HG03175 (cell line): ENCODE measurements around the gene WDR54.
A peak's percentile ranks its signal among the peaks of the same experiment; 100 is the strongest.
"Not testable (repeated sequence)": the region's sequence is repeated elsewhere in the genome, so short reads cannot be mapped to it uniquely, and the experiment has no call there.

Source experiments
- ATAC-seq: cut with Tn5 transposase; IDR thresholded peaks from one replicate; pipeline ENCODE4 v1.9.1; 2021; ENCODE audit warnings: mild to moderate bottlenecking, moderate library complexity; ENCODE audit not compliant: unreplicated experiment

WDR54 gene

DNA sequence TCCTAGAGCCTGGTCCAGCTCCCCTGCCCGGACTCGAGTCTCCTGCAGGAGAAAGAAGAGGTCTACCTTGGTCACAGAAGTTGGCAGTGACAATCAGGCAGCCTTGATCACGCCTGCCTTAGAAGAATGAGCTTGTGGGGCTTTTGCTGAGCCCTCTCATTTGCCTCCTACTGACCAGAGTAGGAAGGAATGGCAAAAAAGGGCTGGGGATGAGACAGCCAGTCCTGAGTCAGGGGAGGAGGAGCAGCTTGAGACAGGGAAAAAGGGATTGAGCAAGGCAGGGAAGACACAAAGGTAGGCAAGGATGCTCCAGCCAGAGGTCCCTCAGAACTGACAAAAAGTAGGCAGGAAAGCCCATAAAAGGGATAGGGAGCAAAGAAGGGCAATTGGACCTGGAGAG, 6.0 kb downstream of the WDR54 start:
- no peak for ATAC-seq

DNA sequence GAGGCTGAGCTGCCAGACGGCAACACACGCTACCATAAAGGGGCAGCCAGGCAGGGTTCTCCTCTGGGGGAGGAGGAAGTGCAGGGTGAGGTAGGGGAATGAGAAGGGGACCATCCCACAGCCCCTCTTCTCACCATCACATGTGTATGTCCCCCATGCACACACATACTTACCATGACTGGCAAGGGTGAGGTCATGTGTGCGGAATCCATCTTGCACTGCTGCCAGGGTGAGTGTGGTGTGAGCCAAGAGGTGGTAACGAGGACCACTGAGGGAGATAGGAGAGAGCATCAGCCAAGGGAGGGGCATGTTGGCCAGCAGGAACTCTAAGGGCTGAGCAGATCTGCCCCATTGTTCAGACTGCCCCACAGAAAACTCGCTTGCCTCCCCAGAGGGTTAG, 7.1 kb downstream of the WDR54 start:
- no peak for ATAC-seq

- no peak for ATAC-seq
Observed at GRCh38 chr2:74429487-74430451, 8.2 kb downstream of the WDR54 start.

- ATAC-seq = no peak
Observed at GRCh38 chr2:74430502-74430901, 9.0 kb downstream of the WDR54 start.

GRCh38 chr2:74436111-74436805, 14.7 kb downstream of the WDR54 start:
- ATAC-seq = no peak

GRCh38 chr2:74436848-74437695, 15.5 kb downstream of the WDR54 start:
- ATAC-seq = no peak

GRCh38 chr2:74438248-74438647, 16.7 kb downstream of the WDR54 start:
- no peak for ATAC-seq

DNA sequence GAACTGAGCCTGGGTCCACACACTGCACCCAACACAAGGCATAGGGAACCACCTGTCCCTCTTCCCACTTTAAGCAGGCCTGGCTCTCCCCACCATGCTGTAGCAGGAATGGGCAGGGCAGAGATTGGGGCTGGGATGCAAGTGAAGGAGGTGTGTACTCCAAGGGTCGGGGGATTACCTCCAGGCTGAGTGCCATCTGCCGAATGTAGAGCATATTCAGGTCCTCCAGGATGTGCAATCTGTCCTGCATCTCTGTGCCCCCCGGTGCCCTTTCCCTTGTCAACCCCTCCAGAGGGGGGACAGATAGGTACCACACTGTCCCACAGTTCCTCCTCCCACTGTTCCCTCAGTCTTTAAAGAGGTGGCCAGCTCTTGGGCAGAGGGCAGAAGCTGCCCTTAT, 17.8 kb downstream of the WDR54 start:
- ATAC-seq = no peak

- no peak for ATAC-seq
Observed at GRCh38 chr2:74439803-74440377, 18.4 kb downstream of the WDR54 start.

DNA sequence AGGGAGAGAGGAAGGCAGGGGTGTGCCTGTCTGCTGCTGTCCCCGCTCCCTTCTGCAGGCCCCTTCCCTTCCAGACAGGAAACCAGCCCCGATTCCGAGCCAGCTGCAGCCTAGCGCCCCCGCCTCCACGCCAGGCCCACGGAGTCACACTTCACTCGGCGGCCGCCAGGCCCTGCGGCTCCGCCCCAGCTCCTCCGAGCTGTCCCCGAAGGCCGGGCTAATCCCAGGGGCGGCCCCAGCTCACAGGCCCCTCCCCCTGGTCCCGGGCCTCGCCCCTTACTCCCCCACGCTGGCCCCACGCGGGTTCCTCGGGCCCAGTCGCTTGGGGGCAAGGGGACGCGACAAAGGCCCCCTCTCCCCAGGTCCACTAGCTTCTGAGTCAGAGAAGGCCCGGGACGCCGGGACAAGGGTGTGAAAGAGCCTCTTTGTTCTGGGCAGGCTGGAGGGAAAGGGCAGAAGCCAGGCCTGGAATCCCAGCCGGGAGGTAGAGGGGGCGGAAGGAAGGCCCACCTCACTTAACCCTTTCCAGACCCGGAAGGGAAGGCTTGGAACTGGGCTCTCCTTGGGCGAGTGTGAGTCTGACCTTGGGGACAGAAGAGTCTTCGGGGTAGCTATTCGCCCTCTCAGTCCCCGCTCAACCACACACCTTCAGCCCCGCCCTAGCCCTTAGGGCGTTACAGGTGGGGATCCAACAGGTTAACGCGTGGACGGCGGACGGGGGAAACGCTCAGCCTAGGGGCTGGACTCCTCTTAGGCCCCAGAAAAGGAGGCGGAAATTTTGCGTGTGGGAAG, 19.0 kb downstream of the WDR54 start:
- peak; percentile 83 for ATAC-seq

DNA sequence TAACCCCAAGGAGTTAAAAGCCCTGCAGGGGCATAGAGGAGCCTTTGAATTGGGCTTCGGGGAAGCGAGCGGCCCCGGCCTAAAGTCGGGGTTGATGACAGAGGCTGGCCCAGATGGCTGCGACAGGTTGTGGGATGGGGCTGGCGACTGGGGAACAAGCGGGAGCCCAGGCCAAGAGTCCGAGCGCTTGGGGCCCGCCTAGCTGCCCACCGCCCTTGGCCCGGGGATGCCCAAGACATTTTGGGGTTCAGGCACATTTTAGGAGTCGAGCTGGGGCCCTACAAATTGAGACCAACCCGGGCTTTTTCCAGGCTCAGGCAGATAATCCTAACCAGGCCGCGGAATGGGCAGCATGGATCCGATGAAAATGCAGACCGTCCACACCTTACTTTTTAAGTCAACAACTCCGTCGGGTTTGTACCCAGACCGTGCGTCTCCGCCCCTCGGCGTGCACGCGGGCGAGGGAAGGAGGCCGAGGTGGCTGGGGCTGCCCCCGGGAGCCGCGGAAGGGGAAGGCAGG, 19.7 kb downstream of the WDR54 start:
- no peak for ATAC-seq

GRCh38 chr2:74441690-74442482, 20.4 kb downstream of the WDR54 start, which contains the start of gene RTKN:
Gene RTKN, minus strand, starts transcription at chr2:74441937. Its CDS starts 121 bp downstream, at chr2:74441816.
- ATAC-seq = no peak

GRCh38 chr2:74442483-74443297, 21.2 kb downstream of the WDR54 start:
- not testable (repeated sequence) for ATAC-seq

- no peak for ATAC-seq
Observed at GRCh38 chr2:74444498-74445318, 23.2 kb downstream of the WDR54 start.

DNA sequence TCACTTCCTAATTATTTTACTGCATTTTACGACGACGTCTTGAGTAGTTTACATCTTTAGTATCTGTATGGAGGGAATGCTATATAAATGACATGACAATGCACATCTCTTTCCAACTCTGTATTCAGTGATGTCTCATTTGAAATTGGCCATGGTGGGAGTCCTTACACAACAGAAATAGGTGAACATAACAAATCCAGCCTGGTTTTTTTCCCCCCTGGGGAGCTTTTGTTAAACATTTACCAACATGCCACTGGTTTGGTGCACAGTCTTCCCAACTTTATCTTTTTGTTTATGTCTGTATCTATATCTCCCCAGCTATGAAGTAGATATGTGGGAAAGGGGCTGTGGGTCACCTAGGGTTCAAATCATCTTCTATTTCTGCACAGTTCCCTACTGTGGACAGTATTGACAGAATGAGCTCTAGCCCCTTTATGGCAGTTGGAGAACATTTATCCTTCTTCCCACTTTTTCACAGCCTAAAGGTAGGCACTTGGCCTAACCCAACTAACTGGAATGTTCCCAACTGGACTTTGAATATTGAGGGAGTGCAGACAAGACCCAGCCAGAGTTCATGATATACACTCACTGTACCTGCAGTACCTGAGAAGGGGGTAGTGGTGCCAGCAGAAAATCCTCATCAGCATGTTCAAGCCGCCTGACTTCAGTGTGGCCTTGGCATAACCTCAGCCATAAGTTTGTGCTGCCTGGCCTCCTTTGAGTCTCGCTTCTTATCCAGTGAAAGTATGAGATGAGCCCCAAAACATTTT, 25.9 kb downstream of the WDR54 start:
- no peak for ATAC-seq

DNA sequence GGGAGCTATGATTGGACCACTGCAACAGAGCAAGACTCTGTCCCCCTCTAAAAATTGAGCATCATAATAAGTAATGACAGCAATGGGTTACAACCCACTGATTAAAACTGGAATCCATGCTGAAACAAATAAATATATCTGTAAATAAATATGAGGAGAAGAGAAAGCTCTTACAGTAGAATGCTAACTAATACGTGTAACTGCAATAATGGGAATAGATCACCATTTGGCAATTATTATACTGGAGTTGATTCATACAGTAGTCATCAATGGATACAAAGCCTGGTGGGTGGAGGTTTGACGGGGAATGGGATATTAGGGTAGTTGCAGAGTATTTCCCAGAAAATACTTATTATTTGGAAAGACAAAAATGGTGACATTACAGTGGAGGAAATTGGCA, 27.2 kb downstream of the WDR54 start:
- no peak for ATAC-seq
